IMR-90 (cell line): ENCODE measurements around the gene KCNJ13. TPM values are rescaled to one million over a fixed set of nuclear protein-coding genes. Genes with fewer than 3 reads are reported as not detected.

Experiments
- ATAC-seq: fragments of 200-7000 bp; cut with Tn5 transposase; 2 replicates; pipeline ENCODE4 v1.9.1; 2020; ENCODE audit warnings: low read depth, mild to moderate bottlenecking, moderate library complexity
- BruUV-seq: library from RNA; stranded (reverse); fragments of 400-500 nt; replicated peaks from 2 replicates; lab custom pipeline; 2021; lab: Mats Ljungman, UMichigan
- CTCF ChIA-PET: fragments of 300-600 bp; formaldehyde crosslinking; extraction: SDS; loops from one replicate; lab custom pipeline; 2021; ENCODE audit warnings: antibody characterized with exemption; lab: Yijun Ruan, JAX
- POLR2A ChIA-PET: fragments of 300-600 bp; sonication (Branson Sonifier 250); formaldehyde crosslinking; loops from one replicate; lab custom pipeline; 2022; ENCODE audit warnings: antibody characterized with exemption; ENCODE audit not compliant: unreplicated experiment; lab: Charles Lee
- DNase-seq: peaks from one replicate; pipeline ENCODE4 v3.0.0; 2013
- H2AFZ ChIP-seq: replicated peaks from 2 replicates; pipeline ENCODE3; 2013; ENCODE audit warnings: low read length, mild to moderate bottlenecking; ENCODE audit not compliant: poor library complexity
- H2AK5ac ChIP-seq: 2 replicates; pipeline ENCODE4 v1.6.1; 2013; ENCODE audit warnings: low read depth, low read length, inconsistent platforms
- H2AK9ac ChIP-seq: replicated peaks from 2 replicates; pipeline ENCODE3; 2013; ENCODE audit warnings: mild to moderate bottlenecking, low read depth, low read length, moderate library complexity; ENCODE audit not compliant: poor library complexity
- H2BK120ac ChIP-seq: 2 replicates; pipeline ENCODE4 v1.6.1; 2013; ENCODE audit warnings: low read depth, low read length, inconsistent platforms
- H2BK15ac ChIP-seq: 3 replicates; pipeline ENCODE4 v1.6.1; 2013; ENCODE audit warnings: low read depth, low read length, inconsistent platforms
- H2BK20ac ChIP-seq: 2 replicates; pipeline ENCODE4 v1.6.1; 2013; ENCODE audit warnings: low read depth, mild to moderate bottlenecking, inconsistent platforms, low read length, moderate library complexity
- H2BK5ac ChIP-seq: 2 replicates; pipeline ENCODE4 v1.6.1; 2013; ENCODE audit warnings: mild to moderate bottlenecking, low read depth, low read length, inconsistent platforms; ENCODE audit not compliant: poor library complexity, severe bottlenecking
- H3K14ac ChIP-seq: replicated peaks from 2 replicates; pipeline ENCODE4 v1.6.1; 2013; ENCODE audit warnings: low read depth, low read length, inconsistent platforms
- H3K18ac ChIP-seq: 2 replicates; pipeline ENCODE4 v1.6.1; 2013; ENCODE audit warnings: low read depth, low read length, control low read depth
- H3K23ac ChIP-seq: 2 replicates; pipeline ENCODE4 v1.6.1; 2013; ENCODE audit warnings: low read depth, low read length, inconsistent platforms
- H3K27ac ChIP-seq: 2 replicates; pipeline ENCODE4 v1.5.1; 2013; ENCODE audit warnings: mild to moderate bottlenecking, control low read depth, low read length; ENCODE audit not compliant: insufficient read depth
- H3K27me3 ChIP-seq: 2 replicates; pipeline ENCODE4 v1.6.1; 2013; ENCODE audit warnings: low read length; ENCODE audit not compliant: control insufficient read depth, insufficient read depth
- H3K36me3 ChIP-seq: 2 replicates; pipeline ENCODE4 v1.6.1; 2013; ENCODE audit warnings: low read length, mixed read lengths; ENCODE audit not compliant: control insufficient read depth, insufficient read depth
- H3K4ac ChIP-seq: 2 replicates; pipeline ENCODE4 v1.6.1; 2013; ENCODE audit warnings: low read depth, low read length, inconsistent platforms
- H3K4me1 ChIP-seq: 2 replicates; pipeline ENCODE4 v1.6.1; 2013; ENCODE audit warnings: low read length, mixed read lengths; ENCODE audit not compliant: control insufficient read depth, insufficient read depth
- H3K4me2 ChIP-seq: 2 replicates; pipeline ENCODE4 v1.6.1; 2013; ENCODE audit warnings: low read depth, mild to moderate bottlenecking, control low read depth, low read length, moderate library complexity
- H3K4me3 ChIP-seq: 2 replicates; pipeline ENCODE4 v1.5.1; 2013; ENCODE audit warnings: low read depth, mild to moderate bottlenecking, control low read depth, low read length, moderate library complexity; ENCODE audit not compliant: insufficient read depth
- H3K56ac ChIP-seq: 2 replicates; pipeline ENCODE4 v1.6.1; 2013; ENCODE audit warnings: low read length, inconsistent platforms; ENCODE audit not compliant: insufficient read depth; ENCODE audit errors: extremely low read depth
- H3K79me1 ChIP-seq, 2 experiments: 2 replicates each; pipeline ENCODE4 v1.6.1; 2013; ENCODE audit warnings: low read length in 2 of 2, inconsistent platforms in 1 of 2, low read depth in 1 of 2
- H3K9ac ChIP-seq: 2 replicates; pipeline ENCODE4 v1.6.1; 2013; ENCODE audit warnings: low read depth, low read length, control low read depth
- H3K9me1 ChIP-seq: 2 replicates; pipeline ENCODE4 v1.6.1; 2013; ENCODE audit warnings: low read length, inconsistent platforms; ENCODE audit not compliant: insufficient read depth
- H3K9me3 ChIP-seq: 2 replicates; pipeline ENCODE4 v1.6.1; 2013; ENCODE audit warnings: low read length; ENCODE audit not compliant: control insufficient read depth, insufficient read depth
- H4K20me1 ChIP-seq: 2 replicates; pipeline ENCODE4 v1.6.1; 2013; ENCODE audit warnings: low read length, inconsistent platforms; ENCODE audit not compliant: insufficient read depth
- H4K5ac ChIP-seq: 2 replicates; pipeline ENCODE4 v1.6.1; 2013; ENCODE audit warnings: mild to moderate bottlenecking, low read depth, low read length, control low read depth
- H4K8ac ChIP-seq, 2 experiments: 2 replicates each; pipeline ENCODE4 v1.6.1; 2013; ENCODE audit warnings: low read depth in 2 of 2, low read length in 2 of 2, control low read depth in 1 of 2, inconsistent platforms in 1 of 2
- H4K91ac ChIP-seq: 2 replicates; pipeline ENCODE4 v1.6.1; 2013; ENCODE audit warnings: low read depth, low read length, inconsistent platforms; ENCODE audit not compliant: insufficient read depth
- FOS ChIP-seq: fragments of 150-350 bp; IDR thresholded peaks from 2 replicates; pipeline ENCODE4 v1.6.1; 2016; ENCODE audit warnings: low read depth, low read length
- WGBS, 2 experiments: methylation state at CpG; one replicate each; pipeline versions ENCODE4 v1.1.5 to v1.1.7; 2013; ENCODE audit warnings: missing lambda C conversion rate in 2 of 2; ENCODE audit not compliant: insufficient read length in 1 of 2; ENCODE audit errors: extremely low coverage in 2 of 2; 5-methylcytosine and 5-hydroxymethylcytosine counted together
- dilution Hi-C: fragments of 300-500 bp; cut with HindIII; formaldehyde crosslinking; loops from one replicate; pipeline ENCODE4 v1.14.3; 2018; ENCODE audit warnings: low sequenced_read_pairs; ENCODE audit not compliant: unreplicated experiment
- in situ Hi-C: fragments of 300-500 bp; cut with MboI; formaldehyde crosslinking; loops from 3 replicates; pipeline ENCODE4 v1.14.3; 2019; ENCODE audit warnings: low sequenced_read_pairs, inconsistent platforms, mixed read lengths
- intact Hi-C: fragments of 100-400 bp; cut with micrococcal nuclease; formaldehyde crosslinking; loops from 2 replicates; pipeline ENCODE4 v1.10.0; 2022
- polyA plus RNA-seq, 3 experiments: library from polyadenylated mRNA; depleted of rRNA; stranded (reverse); fragments of >200 nt; gene quantifications; 2 replicates each; pipeline ENCODE4 v1.2.3, GENCODE V29; 2012; ENCODE audit warnings: low replicate concordance in 1 of 3
- total RNA-seq: library from RNA; depleted of rRNA; stranded (reverse); fragments of >200 nt; gene quantifications from 2 replicates; pipeline ENCODE4 v1.2.3, GENCODE V29; 2012

KCNJ13 gene
- total and polyA plus RNA-seq, 2 of the 4 experiments (the other 2 are of a cell fraction), result not detected

- intact Hi-C loops, result no loop called here
- H3K27ac ChIP-seq, result no peak overlapping the region
- H4K20me1 ChIP-seq, result peaks cover 4% of the 10 kb centered on the region; the same call in 1 of the 2 replicates
- H2BK20ac ChIP-seq, result no peak overlapping the region
- BruUV-seq, result no TSS peak
- no peak overlapping the region for H4K91ac ChIP-seq
- H4K5ac ChIP-seq, result no peak overlapping the region
- no peak for TF ChIP-seq FOS
- no peak overlapping the region for H2BK5ac ChIP-seq
- WGBS, 2 experiments, result no CpG with 5 or more reads among the region's 1 CpG
- dilution Hi-C loops, result no loop called here
- no peak overlapping the region for H2AK5ac ChIP-seq
- H3K9me3 ChIP-seq, result no peaks in the 10 kb centered on the region
- H4K8ac ChIP-seq, result no peak overlapping the region
- H3K9ac ChIP-seq, result no peak overlapping the region
- H3K4ac ChIP-seq, result no peak overlapping the region
- H3K9me1 ChIP-seq, result peaks cover 6% of the 10 kb centered on the region
- CTCF ChIA-PET, result no interaction called here
- H2AK9ac ChIP-seq, result no peak overlapping the region
- H2AFZ ChIP-seq, result no peak overlapping the region
- in situ Hi-C loops, result no loop called here
- H3K36me3 ChIP-seq, result peaks cover 17% of the 10 kb centered on the region
- POLR2A ChIA-PET, result no interaction called here
- H2BK120ac ChIP-seq, result no peak overlapping the region
- peaks cover 2% of the 10 kb centered on the region; the same call in 1 of the 2 replicates for H3K4me1 ChIP-seq
- H3K23ac ChIP-seq, result no peak overlapping the region
- no peak overlapping the region for H2BK15ac ChIP-seq
- DNase-seq (no peak), ATAC-seq (no peak)
- no peak overlapping the region for H3K4me2 ChIP-seq
- no peaks in the 10 kb centered on the region for H3K27me3 ChIP-seq
- no peak overlapping the region for H3K18ac ChIP-seq
- H3K14ac ChIP-seq, result no peak overlapping the region
- no peak overlapping the region for H3K4me3 ChIP-seq
- peaks cover 12 to 14% of the 10 kb centered on the region in 2 experiments for H3K79me1 ChIP-seq
- no peak overlapping the region for H3K56ac ChIP-seq
Measured at GRCh38 chr2:232767866-232768265, 8.5 kb downstream of the KCNJ13 start.
